ENCODE results near the gene ZNF358.

GRCh38 chr19:7519361-7520130 is 3.6 kb downstream of the ZNF358 start:
- TF ChIP-seq, protein P1, sequence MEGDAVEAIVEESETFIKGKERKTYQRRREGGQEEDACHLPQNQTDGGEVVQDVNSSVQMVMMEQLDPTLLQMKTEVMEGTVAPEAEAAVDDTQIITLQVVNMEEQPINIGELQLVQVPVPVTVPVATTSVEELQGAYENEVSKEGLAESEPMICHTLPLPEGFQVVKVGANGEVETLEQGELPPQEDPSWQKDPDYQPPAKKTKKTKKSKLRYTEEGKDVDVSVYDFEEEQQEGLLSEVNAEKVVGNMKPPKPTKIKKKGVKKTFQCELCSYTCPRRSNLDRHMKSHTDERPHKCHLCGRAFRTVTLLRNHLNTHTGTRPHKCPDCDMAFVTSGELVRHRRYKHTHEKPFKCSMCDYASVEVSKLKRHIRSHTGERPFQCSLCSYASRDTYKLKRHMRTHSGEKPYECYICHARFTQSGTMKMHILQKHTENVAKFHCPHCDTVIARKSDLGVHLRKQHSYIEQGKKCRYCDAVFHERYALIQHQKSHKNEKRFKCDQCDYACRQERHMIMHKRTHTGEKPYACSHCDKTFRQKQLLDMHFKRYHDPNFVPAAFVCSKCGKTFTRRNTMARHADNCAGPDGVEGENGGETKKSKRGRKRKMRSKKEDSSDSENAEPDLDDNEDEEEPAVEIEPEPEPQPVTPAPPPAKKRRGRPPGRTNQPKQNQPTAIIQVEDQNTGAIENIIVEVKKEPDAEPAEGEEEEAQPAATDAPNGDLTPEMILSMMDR (IDR thresholded peaks at IDR 0.05; ENCODE audit: insufficient read depth, low read length, poor library complexity, severe bottlenecking) = no peak
- TF ChIP-seq EZH2phosphoT487 (conservative IDR thresholded peaks at IDR 0.05; ENCODE audit: low read length) = no peak

Measured in SU-DHL-6 (cell line).